PC-3 (cell line): ENCODE results near the gene RNF175. TPM values are rescaled to one million over a fixed set of nuclear protein-coding genes. Genes with fewer than 3 reads are reported as not detected.

Experiments
- ATAC-seq: fragments of 200-7000 bp; cut with Tn5 transposase; 2 replicates; pipeline ENCODE4 v1.9.1; 2020; ENCODE audit warnings: mild to moderate bottlenecking, moderate library complexity
- BruUV-seq: library from RNA; stranded (reverse); fragments of 400-500 nt; replicated peaks from 2 replicates; lab custom pipeline; 2021; lab: Mats Ljungman, UMichigan
- CTCF ChIA-PET: fragments of 300-600 bp; sonication (Branson Sonifier 250); formaldehyde crosslinking; loops from one replicate; lab custom pipeline; 2022; ENCODE audit warnings: antibody characterized with exemption; lab: Charles Lee
- POLR2A ChIA-PET: fragments of 300-600 bp; sonication (Branson Sonifier 250); formaldehyde crosslinking; loops from one replicate; lab custom pipeline; 2022; ENCODE audit warnings: antibody characterized with exemption; ENCODE audit not compliant: unreplicated experiment; lab: Charles Lee
- DNase-seq: peaks from one replicate; pipeline ENCODE4 v3.0.0-alpha.2; 2015
- H2AFZ ChIP-seq: fragments of 300-600 bp; sonication (generic); 2 replicates; pipeline ENCODE4 v1.6.0; 2016; ENCODE audit warnings: antibody characterized with exemption, low read length
- H3F3A ChIP-seq: fragments of 300-600 bp; sonication (generic); one replicate; pipeline ENCODE4 v1.6.0; 2017; ENCODE audit warnings: antibody characterized with exemption, low read length, control low read depth, mild to moderate bottlenecking; ENCODE audit not compliant: unreplicated experiment
- H3K27ac ChIP-seq: fragments of 300-600 bp; sonication (generic); 2 replicates; pipeline ENCODE4 v1.5.1; 2016; ENCODE audit warnings: mild to moderate bottlenecking, low read length
- H3K27me3 ChIP-seq: fragments of 300-600 bp; sonication (generic); 2 replicates; pipeline ENCODE4 v1.6.1; 2016; ENCODE audit warnings: low read length, mixed read lengths
- H3K36me3 ChIP-seq: fragments of 300-600 bp; sonication (generic); 2 replicates; pipeline ENCODE4 v1.6.1; 2016; ENCODE audit warnings: low read depth, mixed run types, low read length, mixed read lengths
- H3K4me1 ChIP-seq: fragments of 300-600 bp; sonication (generic); 2 replicates; pipeline ENCODE4 v1.5.1; 2016; ENCODE audit warnings: low read length; ENCODE audit not compliant: insufficient read depth
- H3K4me2 ChIP-seq: fragments of 300-600 bp; sonication (generic); 2 replicates; pipeline ENCODE4 v1.6.0; 2016; ENCODE audit warnings: low read length
- H3K4me3 ChIP-seq: fragments of 300-600 bp; sonication (generic); 2 replicates; pipeline ENCODE4 v1.5.1; 2016; ENCODE audit warnings: mild to moderate bottlenecking, low read length, mixed read lengths
- H3K79me2 ChIP-seq: fragments of 300-600 bp; sonication (generic); 2 replicates; pipeline ENCODE4 v1.6.1; 2017; ENCODE audit warnings: low read length, mixed read lengths
- H3K9ac ChIP-seq: fragments of 300-600 bp; sonication (generic); 2 replicates; pipeline ENCODE4 v1.6.0; 2016; ENCODE audit warnings: mild to moderate bottlenecking, low read length
- H3K9me2 ChIP-seq: fragments of 300-600 bp; sonication (generic); replicated peaks from 2 replicates; pipeline ENCODE4 v1.6.1; 2016; ENCODE audit warnings: mixed run types, low read length, mixed read lengths
- H3K9me3 ChIP-seq: fragments of 300-600 bp; sonication (generic); 2 replicates; pipeline ENCODE4 v1.6.1; 2016; ENCODE audit warnings: low read length, mixed read lengths
- H4K20me1 ChIP-seq: fragments of 300-600 bp; sonication (generic); 2 replicates; pipeline ENCODE4 v1.6.1; 2016; ENCODE audit warnings: low read length, mixed read lengths
- EZH2 ChIP-seq: fragments of 300-600 bp; sonication (generic); IDR thresholded peaks from one replicate; pipeline ENCODE4 v1.6.1; 2017; ENCODE audit warnings: antibody characterized with exemption, mild to moderate bottlenecking, low read length; ENCODE audit not compliant: unreplicated experiment
- EZH2phosphoT487 ChIP-seq: fragments of 300-600 bp; sonication (generic); IDR thresholded peaks from 2 replicates; pipeline ENCODE4 v1.6.1; 2018; ENCODE audit warnings: mild to moderate bottlenecking, antibody characterized with exemption, low read length, borderline replicate concordance
- intact Hi-C: fragments of 100-400 bp; cut with micrococcal nuclease; formaldehyde crosslinking; loops from 2 replicates; pipeline ENCODE4 v1.9.0; 2023
- total RNA-seq: library from RNA; depleted of rRNA; stranded (reverse); fragments of >200 nt; gene quantifications from 2 replicates; pipeline ENCODE4 v1.2.3, GENCODE V29; 2014
- TF ChIP-seq, protein P1 (sequence below): fragments of 300-600 bp; sonication (generic); conservative IDR thresholded peaks from 2 replicates; pipeline ENCODE4 v1.5.1; 2017; ENCODE audit warnings: antibody characterized with exemption, low read depth, mild to moderate bottlenecking, low read length

Gene RNF175
- total RNA-seq, 1 experiment from 2014 or later = not detected

DNA sequence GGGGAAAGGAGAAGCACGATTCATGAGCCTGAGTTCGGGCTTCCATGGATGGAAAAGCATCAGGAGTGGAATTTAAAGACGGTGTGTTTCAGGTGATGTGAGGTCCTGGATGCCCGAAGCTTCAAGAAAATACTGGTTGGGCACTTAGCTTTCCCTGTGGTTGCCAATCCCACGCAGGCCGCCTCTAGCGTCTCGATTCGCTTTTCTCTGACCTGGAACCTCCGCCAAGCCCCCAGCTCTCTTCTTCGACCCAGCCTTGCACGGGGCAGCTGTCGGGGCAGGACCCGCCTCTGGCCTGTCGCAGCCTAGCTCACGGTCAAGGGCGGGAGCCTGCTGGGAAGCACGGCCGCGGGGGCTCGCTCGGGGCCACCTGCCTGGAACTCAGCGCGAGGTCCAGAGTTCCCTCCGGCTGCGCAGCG lies 76.1 kb downstream of the RNF175 start:
- peak overlapping the region; percentile 92 for H3K4me2 ChIP-seq
- no peaks in the 10 kb centered on the region for H3K79me2 ChIP-seq
- no peak overlapping the region for H3K27ac ChIP-seq
- H4K20me1 ChIP-seq = no peaks in the 10 kb centered on the region
- intact Hi-C loops = no loop called here
- H2AFZ ChIP-seq = peak overlapping the region; percentile 83
- H3K4me3 ChIP-seq = peak overlapping the region; percentile 79
- no peak for TF ChIP-seq EZH2
- TF ChIP-seq, protein P1, sequence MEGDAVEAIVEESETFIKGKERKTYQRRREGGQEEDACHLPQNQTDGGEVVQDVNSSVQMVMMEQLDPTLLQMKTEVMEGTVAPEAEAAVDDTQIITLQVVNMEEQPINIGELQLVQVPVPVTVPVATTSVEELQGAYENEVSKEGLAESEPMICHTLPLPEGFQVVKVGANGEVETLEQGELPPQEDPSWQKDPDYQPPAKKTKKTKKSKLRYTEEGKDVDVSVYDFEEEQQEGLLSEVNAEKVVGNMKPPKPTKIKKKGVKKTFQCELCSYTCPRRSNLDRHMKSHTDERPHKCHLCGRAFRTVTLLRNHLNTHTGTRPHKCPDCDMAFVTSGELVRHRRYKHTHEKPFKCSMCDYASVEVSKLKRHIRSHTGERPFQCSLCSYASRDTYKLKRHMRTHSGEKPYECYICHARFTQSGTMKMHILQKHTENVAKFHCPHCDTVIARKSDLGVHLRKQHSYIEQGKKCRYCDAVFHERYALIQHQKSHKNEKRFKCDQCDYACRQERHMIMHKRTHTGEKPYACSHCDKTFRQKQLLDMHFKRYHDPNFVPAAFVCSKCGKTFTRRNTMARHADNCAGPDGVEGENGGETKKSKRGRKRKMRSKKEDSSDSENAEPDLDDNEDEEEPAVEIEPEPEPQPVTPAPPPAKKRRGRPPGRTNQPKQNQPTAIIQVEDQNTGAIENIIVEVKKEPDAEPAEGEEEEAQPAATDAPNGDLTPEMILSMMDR = no peak
- TF ChIP-seq EZH2phosphoT487 = no peak
- peaks cover 11% of the 10 kb centered on the region; the same call in 1 of the 2 replicates for H3K36me3 ChIP-seq
- POLR2A ChIA-PET = no interaction called here
- no peaks in the 10 kb centered on the region for H3K4me1 ChIP-seq
- H3K27me3 ChIP-seq = no peaks in the 10 kb centered on the region
- H3K9ac ChIP-seq = peak overlapping the region; percentile 41; the same call in 1 of the 2 replicates
- CTCF ChIA-PET = interaction anchor here (0.5 kb wide), 1 partner anchor 102 kb away, joined by 8 read pairs; no protein-coding TSS in a partner anchor
- BruUV-seq = no TSS peak
- H3K9me3 ChIP-seq = no peaks in the 10 kb centered on the region
- H3F3A ChIP-seq = no peaks in the 10 kb centered on the region
- no peaks in the 10 kb centered on the region for H3K9me2 ChIP-seq
- DNase-seq (no peak), ATAC-seq (peak; percentile 47)

DNA sequence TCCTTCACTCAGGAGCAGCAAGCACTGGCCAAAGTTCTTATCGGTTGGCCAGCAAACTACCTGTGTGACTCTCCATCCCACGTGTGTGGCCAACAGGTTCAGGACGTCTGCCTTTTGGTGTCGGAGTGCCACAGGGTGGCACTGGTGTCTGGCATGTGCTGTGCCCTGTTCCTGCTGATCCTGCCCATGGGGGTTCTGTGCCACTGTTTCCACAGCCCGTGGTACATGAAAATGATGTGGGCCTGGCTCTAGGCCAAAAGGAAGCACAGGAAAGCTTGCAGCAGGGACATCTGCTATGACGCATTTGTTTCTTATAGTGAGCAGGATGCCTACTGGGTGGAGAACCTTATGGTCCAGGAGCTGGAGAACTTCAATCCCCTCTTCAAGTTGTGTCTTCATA lies 80.3 kb downstream of the RNF175 start:
- ATAC-seq (no peak), DNase-seq (no peak)
- Histone ChIP-seq H3K4me2 (no peak overlapping the region), H3K4me3 (no peak overlapping the region), H3K9ac (no peak overlapping the region), H3K4me1 (peaks cover 20% of the 10 kb centered on the region), H3F3A (no peaks in the 10 kb centered on the region), H3K36me3 (no peaks in the 10 kb centered on the region), H2AFZ (no peak overlapping the region), H3K79me2 (no peaks in the 10 kb centered on the region), H3K27ac (no peak overlapping the region), H4K20me1 (no peaks in the 10 kb centered on the region), H3K9me3 (0 out of 2 replicates have a peak, but pooled peaks cover 3% of the 10 kb centered on the region), H3K9me2 (no peaks in the 10 kb centered on the region), H3K27me3 (no peaks in the 10 kb centered on the region)
- POLR2A ChIA-PET = interaction anchor here (0.7 kb wide), 1 partner anchor 463 kb away, joined by 3 read pairs; no protein-coding TSS in a partner anchor
- no TSS peak for BruUV-seq
- intact Hi-C loops = no loop called here
- CTCF ChIA-PET = no interaction called here
- TF ChIP-seq, protein P1 = no peak
- TF ChIP-seq EZH2phosphoT487 = no peak
- no peak for TF ChIP-seq EZH2

DNA sequence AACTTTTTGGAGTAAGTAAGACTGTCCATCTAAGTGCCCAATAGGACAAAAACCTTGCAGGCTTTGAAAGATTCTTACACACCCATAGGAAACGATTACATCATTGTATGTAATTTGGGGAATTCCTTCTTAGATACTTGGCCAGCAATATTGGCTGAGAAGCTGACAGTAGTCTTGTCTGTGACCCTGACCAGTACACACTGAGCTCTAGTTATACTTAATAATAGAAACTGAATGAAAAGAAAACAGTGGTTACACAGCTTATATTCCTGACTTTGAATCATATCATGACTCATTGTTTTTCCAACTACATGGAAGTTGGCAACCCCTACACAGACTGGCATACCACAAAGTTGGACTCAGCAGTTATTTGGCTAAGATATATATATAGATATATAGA lies 82.8 kb downstream of the RNF175 start:
- Histone ChIP-seq H3K4me1 (peaks cover 20% of the 10 kb centered on the region), H4K20me1 (no peaks in the 10 kb centered on the region), H3K4me2 (peak overlapping the region; percentile 37), H3K27me3 (no peaks in the 10 kb centered on the region), H3K27ac (peak overlapping the region; percentile 87), H3K9me2 (no peaks in the 10 kb centered on the region), H3K79me2 (no peaks in the 10 kb centered on the region), H3K9me3 (0 out of 2 replicates have a peak, but pooled peaks cover 3% of the 10 kb centered on the region), H3K4me3 (no peak overlapping the region), H3K36me3 (no peaks in the 10 kb centered on the region), H3K9ac (peak overlapping the region; percentile 36), H2AFZ (no peak overlapping the region), H3F3A (no peaks in the 10 kb centered on the region)
- ChIA-PET CTCF (interaction anchor here (0.6 to 1.3 kb wide), 2 partner anchors 34 to 83 kb away, joined by 3 to 4 read pairs; no protein-coding TSS in a partner anchor), POLR2A (no interaction called here)
- intact Hi-C loops = loop anchor here (1.0 kb wide), 1 partner anchor 73 kb away; no protein-coding TSS in a partner anchor
- ATAC-seq = peak; percentile 97
- BruUV-seq = no TSS peak
- TF ChIP-seq EZH2phosphoT487 (no peak), EZH2 (no peak)
- TF ChIP-seq, protein P1 = no peak
- DNase-seq = peak; percentile 88
